Osteocyte (in vitro differentiated cells): ENCODE results near the gene CCR2. TPM values are rescaled to one million over a fixed set of nuclear protein-coding genes. Genes with fewer than 3 reads are reported as not detected.

Experiments used
- DNase-seq: peaks from one replicate; pipeline ENCODE4 v3.0.0; 2021; ENCODE audit warnings: mixed read lengths; ENCODE audit not compliant: unreplicated experiment; ENCODE audit errors: extremely low spot score
- H3K27ac Mint-ChIP-seq: one replicate; pipeline ENCODE4 v1.8.0; 2021; ENCODE audit warnings: mild to moderate bottlenecking, mixed read lengths; ENCODE audit not compliant: unreplicated experiment
- H3K27me3 Mint-ChIP-seq: one replicate; pipeline ENCODE4 v1.8.0; 2021; ENCODE audit warnings: mixed read lengths; ENCODE audit not compliant: unreplicated experiment
- H3K36me3 Mint-ChIP-seq: one replicate; pipeline ENCODE4 v1.8.0; 2021; ENCODE audit warnings: mixed read lengths; ENCODE audit not compliant: unreplicated experiment
- H3K4me1 Mint-ChIP-seq: one replicate; pipeline ENCODE4 v1.8.0; 2021; ENCODE audit warnings: mixed read lengths; ENCODE audit not compliant: unreplicated experiment
- H3K4me3 Mint-ChIP-seq: one replicate; pipeline ENCODE4 v1.8.0; 2021; ENCODE audit warnings: mild to moderate bottlenecking, moderate library complexity, mixed read lengths; ENCODE audit not compliant: unreplicated experiment
- H3K9me3 Mint-ChIP-seq: one replicate; pipeline ENCODE4 v1.8.0; 2021; ENCODE audit warnings: mixed read lengths; ENCODE audit not compliant: unreplicated experiment
- CTCF ChIP-seq: fragments of 200-600 bp; sonication (generic); IDR thresholded peaks from 2 replicates; pipeline ENCODE4 v1.5.0; 2021; ENCODE audit warnings: antibody characterized with exemption, mild to moderate bottlenecking, moderate library complexity
- long read RNA-seq: library from polyadenylated mRNA; unstranded; transcript quantifications from one replicate; pipeline ENCODE4 v2.0.0, GENCODE V29; 2021
- total RNA-seq: library from RNA; stranded (reverse); gene quantifications from 2 replicates; pipeline ENCODE4 v1.2.1, GENCODE V29; 2021

Gene CCR2
- not detected in 2 replicates for total RNA-seq
- long read RNA-seq = 0 reads

DNA sequence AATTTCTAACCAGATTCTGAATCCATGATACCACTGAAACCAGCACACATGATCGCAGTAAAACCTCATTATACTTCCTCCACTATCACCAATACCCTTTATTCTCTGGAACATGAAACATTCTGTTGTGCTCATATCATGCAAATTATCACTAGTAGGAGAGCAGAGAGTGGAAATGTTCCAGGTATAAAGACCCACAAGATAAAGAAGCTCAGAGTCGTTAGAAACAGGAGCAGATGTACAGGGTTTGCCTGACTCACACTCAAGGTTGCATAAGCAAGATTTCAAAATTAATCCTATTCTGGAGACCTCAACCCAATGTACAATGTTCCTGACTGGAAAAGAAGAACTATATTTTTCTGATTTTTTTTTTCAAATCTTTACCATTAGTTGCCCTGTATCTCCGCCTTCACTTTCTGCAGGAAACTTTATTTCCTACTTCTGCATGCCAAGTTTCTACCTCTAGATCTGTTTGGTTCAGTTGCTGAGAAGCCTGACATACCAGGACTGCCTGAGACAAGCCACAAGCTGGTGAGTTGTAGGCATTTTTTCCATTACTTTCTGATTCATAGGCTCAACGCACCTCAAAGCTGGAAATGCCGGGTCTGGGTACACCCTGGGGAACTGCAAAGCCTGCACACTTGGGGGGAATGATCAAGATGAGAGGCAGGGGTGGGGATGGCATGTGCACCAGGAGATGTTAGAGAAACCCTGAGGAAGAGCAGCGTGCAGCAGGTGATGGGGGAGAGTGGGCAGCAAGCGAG is at the start of gene CCR2:
Gene CCR2, plus strand, starts transcription at position 465 of the 764 bp plus-strand sequence. CDS start 3,417 bp downstream, outside the sequence.
- Mint-ChIP-seq H3K27ac (no peak within 1 kb of the TSS), H3K4me1 (no peaks in the 10 kb centered on the region), H3K9me3 (no peaks in the 10 kb centered on the region), H3K4me3 (no peak within 1 kb of the TSS), H3K36me3 (no peaks in the 10 kb centered on the region), H3K27me3 (peaks cover 70% of the 10 kb centered on the region)
- no peak for TF ChIP-seq CTCF
- no peak for DNase-seq

- Mint-ChIP-seq H3K27me3 (peaks cover 51% of the 10 kb centered on the region), H3K4me1 (no peaks in the 10 kb centered on the region), H3K4me3 (no peak overlapping the region), H3K9me3 (no peaks in the 10 kb centered on the region), H3K27ac (no peak overlapping the region), H3K36me3 (no peaks in the 10 kb centered on the region)
- TF ChIP-seq CTCF = no peak
- DNase-seq = no peak
Measured at GRCh38 chr3:46304739-46305138, 49.2 kb upstream of the CCR2 start.

DNA sequence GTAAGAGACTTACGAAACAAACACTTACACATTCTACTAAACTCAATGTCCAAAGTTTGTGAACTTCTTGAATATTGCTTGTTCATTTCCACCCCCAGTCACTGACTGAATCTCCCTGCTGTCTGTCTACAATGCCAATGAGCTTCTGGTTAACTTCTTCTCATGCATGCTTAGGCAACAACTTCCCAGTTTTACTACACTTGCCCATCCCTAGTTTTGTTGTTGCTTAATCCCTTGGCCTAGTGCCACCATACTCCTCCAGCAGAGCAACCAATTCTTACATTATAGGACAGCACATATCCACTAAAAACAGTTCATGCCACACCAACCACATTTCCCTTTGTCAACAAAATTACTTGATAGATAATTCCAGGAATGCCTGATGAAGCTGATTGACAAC is 40.9 kb upstream of the CCR2 start:
- no peak for TF ChIP-seq CTCF
- Mint-ChIP-seq H3K27me3 (peaks cover 20% of the 10 kb centered on the region), H3K27ac (no peak overlapping the region), H3K4me3 (no peak overlapping the region), H3K36me3 (no peaks in the 10 kb centered on the region), H3K9me3 (no peaks in the 10 kb centered on the region), H3K4me1 (no peaks in the 10 kb centered on the region)
- no peak for DNase-seq

GRCh38 chr3:46314517-46314916 is 39.4 kb upstream of the CCR2 start:
- Mint-ChIP-seq H3K4me3 (no peak overlapping the region), H3K9me3 (no peaks in the 10 kb centered on the region), H3K27me3 (peaks cover 9% of the 10 kb centered on the region), H3K4me1 (no peaks in the 10 kb centered on the region), H3K36me3 (no peaks in the 10 kb centered on the region), H3K27ac (no peak overlapping the region)
- TF ChIP-seq CTCF = no peak
- DNase-seq = no peak

- DNase-seq = no peak
- Mint-ChIP-seq H3K27ac (no peak overlapping the region), H3K4me1 (no peaks in the 10 kb centered on the region), H3K27me3 (peaks cover 6% of the 10 kb centered on the region), H3K9me3 (no peaks in the 10 kb centered on the region), H3K36me3 (no peaks in the 10 kb centered on the region), H3K4me3 (no peak overlapping the region)
- TF ChIP-seq CTCF = no peak
Measured at GRCh38 chr3:46316206-46316605, 37.7 kb upstream of the CCR2 start.
